Endodermal cell (in vitro differentiated cells): ENCODE measurements around the gene PPP1R12B. TPM values are rescaled to one million over a fixed set of nuclear protein-coding genes. Genes with fewer than 3 reads are reported as not detected.

ENCODE experiments used
- DNase-seq: peaks from one replicate; pipeline ENCODE4 v3.0.0-alpha.2; 2017
- H3K27ac ChIP-seq: 2 replicates; pipeline ENCODE4 v1.5.1; 2013; ENCODE audit warnings: mild to moderate bottlenecking, low read depth, low read length, moderate library complexity
- H3K27me3 ChIP-seq: 2 replicates; pipeline ENCODE4 v1.6.1; 2013; ENCODE audit warnings: mild to moderate bottlenecking, low read length, moderate library complexity; ENCODE audit not compliant: insufficient read depth, control insufficient read depth, poor library complexity, severe bottlenecking
- H3K36me3 ChIP-seq: 2 replicates; pipeline ENCODE4 v1.7.0; 2013; ENCODE audit warnings: mild to moderate bottlenecking, low read length, moderate library complexity; ENCODE audit not compliant: control insufficient read depth, insufficient read depth
- H3K4me1 ChIP-seq: one replicate; pipeline ENCODE4 v1.7.0; 2013; ENCODE audit warnings: low read length; ENCODE audit not compliant: control insufficient read depth, insufficient read depth
- H3K4me3 ChIP-seq: 2 replicates; pipeline ENCODE4 v1.5.1; 2013; ENCODE audit warnings: mild to moderate bottlenecking, low read length, moderate library complexity
- H3K9ac ChIP-seq: 2 replicates; pipeline ENCODE4 v1.6.1; 2013; ENCODE audit warnings: mild to moderate bottlenecking, low read length, moderate library complexity; ENCODE audit not compliant: poor library complexity, severe bottlenecking; ENCODE audit errors: extremely low read depth
- H3K9me3 ChIP-seq: 2 replicates; pipeline ENCODE4 v1.6.1; 2013; ENCODE audit warnings: mild to moderate bottlenecking, low read length, moderate library complexity; ENCODE audit not compliant: control insufficient read depth
- H3K27ac Mint-ChIP-seq: 2 replicates; pipeline ENCODE4 v1.8.0; 2020; ENCODE audit warnings: mixed read lengths
- H3K27me3 Mint-ChIP-seq: 2 replicates; pipeline ENCODE4 v1.8.0; 2021; ENCODE audit warnings: mild to moderate bottlenecking, mixed read lengths; ENCODE audit not compliant: insufficient read depth
- H3K36me3 Mint-ChIP-seq: 2 replicates; pipeline ENCODE4 v1.8.0; 2020; ENCODE audit warnings: low read depth, mixed read lengths
- H3K4me1 Mint-ChIP-seq: 2 replicates; pipeline ENCODE4 v1.8.0; 2020; ENCODE audit warnings: mixed read lengths
- H3K4me3 Mint-ChIP-seq: 2 replicates; pipeline ENCODE4 v1.8.0; 2020; ENCODE audit warnings: mild to moderate bottlenecking, moderate library complexity, mixed read lengths
- H3K9me3 Mint-ChIP-seq: 2 replicates; pipeline ENCODE4 v1.8.0; 2020; ENCODE audit warnings: mild to moderate bottlenecking, mixed read lengths
- WGBS, 2 experiments: methylation state at CpG; one replicate each; pipeline versions ENCODE4 v1.1.5 to v1.1.7; 2013; ENCODE audit warnings: missing lambda C conversion rate in 2 of 2, mixed read lengths in 1 of 2; ENCODE audit not compliant: insufficient coverage in 1 of 2, insufficient read length in 1 of 2; 5-methylcytosine and 5-hydroxymethylcytosine counted together
- total RNA-seq, 2 donors: library from RNA; stranded (reverse); fragmentation: NEBNext Ultra II Directional in 1 of 2; extraction: Animal tissue kit (Norgen Biotek cat#: 25700) in 1 of 2; gene quantifications; 2 replicates in 1 of 2; 3 replicates in 1 of 2; pipeline ENCODE4 v1.2.1, GENCODE V29; 2021
- TF ChIP-seq, protein P1 (sequence below): fragments of 200-600 bp; sonication (generic); conservative IDR thresholded peaks from 2 replicates; pipeline ENCODE4 v1.5.0; 2021; ENCODE audit warnings: antibody characterized with exemption, mild to moderate bottlenecking

The PPP1R12B gene
- total RNA-seq, 2 donors from 2014 or later, result 19.2 to 20.3 TPM

DNA sequence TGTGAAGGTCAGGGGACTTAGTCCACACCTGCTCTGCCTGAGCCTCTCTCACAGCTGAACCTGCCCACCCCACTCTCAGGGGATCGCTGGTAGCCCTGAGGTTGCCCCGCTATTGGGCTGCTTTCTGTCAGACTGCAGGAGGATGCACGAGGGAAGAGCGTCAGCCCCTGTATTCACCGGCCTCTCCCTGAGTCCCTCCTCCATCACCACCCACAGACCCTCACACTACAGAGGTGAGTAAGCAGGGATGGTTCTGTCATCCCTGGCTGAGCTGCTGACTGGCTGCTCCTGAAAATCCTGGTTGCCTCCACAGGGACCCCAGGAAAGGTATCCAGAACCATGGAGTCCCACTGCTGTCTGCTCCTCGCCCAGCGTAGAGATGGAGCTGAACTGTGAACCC is 243.0 kb downstream of the PPP1R12B start:
- Histone ChIP-seq H3K9me3 (no peaks in the 10 kb centered on the region), H3K36me3 (no peaks in the 10 kb centered on the region), H3K4me1 (peaks cover 22% of the 10 kb centered on the region), H3K27me3 (no peaks in the 10 kb centered on the region), H3K4me3 (no peak overlapping the region), H3K9ac (no peak overlapping the region), H3K27ac (no peak overlapping the region)
- H3K27ac Mint-ChIP-seq, result no peak overlapping the region
- no peak overlapping the region for H3K4me3 Mint-ChIP-seq
- 94 to 100% methylated on average over 1 to 7 of the region's 7 CpGs for WGBS, 2 experiments
- no peaks in the 10 kb centered on the region for H3K27me3 Mint-ChIP-seq
- peaks cover 25% of the 10 kb centered on the region for H3K4me1 Mint-ChIP-seq
- TF ChIP-seq, protein P1, sequence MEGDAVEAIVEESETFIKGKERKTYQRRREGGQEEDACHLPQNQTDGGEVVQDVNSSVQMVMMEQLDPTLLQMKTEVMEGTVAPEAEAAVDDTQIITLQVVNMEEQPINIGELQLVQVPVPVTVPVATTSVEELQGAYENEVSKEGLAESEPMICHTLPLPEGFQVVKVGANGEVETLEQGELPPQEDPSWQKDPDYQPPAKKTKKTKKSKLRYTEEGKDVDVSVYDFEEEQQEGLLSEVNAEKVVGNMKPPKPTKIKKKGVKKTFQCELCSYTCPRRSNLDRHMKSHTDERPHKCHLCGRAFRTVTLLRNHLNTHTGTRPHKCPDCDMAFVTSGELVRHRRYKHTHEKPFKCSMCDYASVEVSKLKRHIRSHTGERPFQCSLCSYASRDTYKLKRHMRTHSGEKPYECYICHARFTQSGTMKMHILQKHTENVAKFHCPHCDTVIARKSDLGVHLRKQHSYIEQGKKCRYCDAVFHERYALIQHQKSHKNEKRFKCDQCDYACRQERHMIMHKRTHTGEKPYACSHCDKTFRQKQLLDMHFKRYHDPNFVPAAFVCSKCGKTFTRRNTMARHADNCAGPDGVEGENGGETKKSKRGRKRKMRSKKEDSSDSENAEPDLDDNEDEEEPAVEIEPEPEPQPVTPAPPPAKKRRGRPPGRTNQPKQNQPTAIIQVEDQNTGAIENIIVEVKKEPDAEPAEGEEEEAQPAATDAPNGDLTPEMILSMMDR, result no peak
- H3K9me3 Mint-ChIP-seq, result no peaks in the 10 kb centered on the region
- peaks cover 3% of the 10 kb centered on the region for H3K36me3 Mint-ChIP-seq
- no peak for DNase-seq

DNA sequence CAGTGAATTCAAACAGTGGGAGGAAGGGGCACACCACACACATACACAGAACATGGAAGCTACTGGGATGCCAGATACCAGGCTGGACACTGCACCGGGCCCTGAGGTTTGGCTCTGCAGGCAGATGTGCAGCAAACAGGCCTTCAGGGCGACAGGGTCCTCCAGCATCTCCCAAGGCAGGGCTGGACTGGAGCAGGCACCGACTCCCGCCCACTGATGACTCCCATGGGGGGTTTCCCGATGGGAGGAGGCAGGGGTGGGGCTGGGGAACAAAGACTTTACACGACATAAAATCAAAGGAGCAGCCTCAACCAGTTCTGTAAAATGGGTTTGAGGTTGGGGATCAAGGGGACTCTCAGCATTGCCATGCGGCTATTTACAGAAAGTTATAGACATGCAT is 243.6 kb downstream of the PPP1R12B start:
- peaks cover 20% of the 10 kb centered on the region for H3K4me1 Mint-ChIP-seq
- Histone ChIP-seq H3K9me3 (no peaks in the 10 kb centered on the region), H3K9ac (no peak overlapping the region), H3K4me1 (peaks cover 16% of the 10 kb centered on the region), H3K36me3 (no peaks in the 10 kb centered on the region), H3K27me3 (no peaks in the 10 kb centered on the region), H3K27ac (no peak overlapping the region), H3K4me3 (no peak overlapping the region)
- WGBS, 2 experiments, result 92 to 100% methylated on average over 3 to 7 of the region's 7 CpGs
- no peak overlapping the region for H3K27ac Mint-ChIP-seq
- H3K36me3 Mint-ChIP-seq, result peaks cover 3% of the 10 kb centered on the region
- no peak overlapping the region for H3K4me3 Mint-ChIP-seq
- H3K9me3 Mint-ChIP-seq, result no peaks in the 10 kb centered on the region
- TF ChIP-seq, protein P1, result no peak
- H3K27me3 Mint-ChIP-seq, result no peaks in the 10 kb centered on the region
- DNase-seq, result no peak

GRCh38 chr1:202593845-202594244 is 245.3 kb downstream of the PPP1R12B start:
- Mint-ChIP-seq H3K36me3 (peaks cover 3% of the 10 kb centered on the region), H3K4me3 (no peak overlapping the region), H3K27ac (no peak overlapping the region), H3K4me1 (peaks cover 9% of the 10 kb centered on the region), H3K9me3 (no peaks in the 10 kb centered on the region), H3K27me3 (peaks cover 4% of the 10 kb centered on the region)
- Histone ChIP-seq H3K4me1 (peaks cover 7% of the 10 kb centered on the region), H3K4me3 (no peak overlapping the region), H3K9ac (no peak overlapping the region), H3K27ac (no peak overlapping the region), H3K36me3 (no peaks in the 10 kb centered on the region), H3K27me3 (no peaks in the 10 kb centered on the region), H3K9me3 (no peaks in the 10 kb centered on the region)
- DNase-seq, result no peak
- TF ChIP-seq, protein P1, result no peak
- 88% methylated on average over 4 of the region's 4 CpGs; no CpG with 5 or more reads in 1 of the 2 experiments for WGBS, 2 experiments
